Prostate gland (tissue), 2 donors: Measurements from ENCODE around the gene SPR.

Experiments
- CTCF ChIP-seq, 4 experiments: fragments of 200-600 bp in 2 of 4; fragments of 450-650 bp in 2 of 4; sonication (generic) in 2 of 4; IDR thresholded peaks; 1 replicate in 3 of 4; 2 replicates in 1 of 4; pipeline ENCODE4 v1.5.1; 2016 to 2019; ENCODE audit warnings: antibody characterized with exemption in 4 of 4, mild to moderate bottlenecking in 2 of 4, moderate library complexity in 2 of 4
- POLR2A ChIP-seq: fragments of 450-650 bp; IDR thresholded peaks from one replicate; pipeline ENCODE4 v1.6.1; 2016; ENCODE audit warnings: antibody characterized with exemption, mild to moderate bottlenecking
- POLR2AphosphoS5 ChIP-seq: sonication (generic); formaldehyde crosslinking; IDR thresholded peaks from one replicate; pipeline ENCODE4 v1.6.1; 2017; ENCODE audit warnings: antibody characterized with exemption

- no peak for TF ChIP-seq POLR2A
- no peak for TF ChIP-seq CTCF (IDR thresholded peaks at IDR 0.05)
- no peak for TF ChIP-seq POLR2AphosphoS5
Measured at GRCh38 chr2:72921088-72921851, 34.1 kb downstream of the SPR start.
